Sigmoid colon (tissue), 4 donors: ENCODE results near the gene METAP2.

Experiments
- POLR2A ChIP-seq, 2 donors: fragments of 450-650 bp; IDR thresholded peaks; one replicate each; pipeline ENCODE4 v1.6.1; 2016; ENCODE audit warnings: antibody characterized with exemption in 2 of 2, mild to moderate bottlenecking in 2 of 2, moderate library complexity in 2 of 2
- POLR2AphosphoS5 ChIP-seq, 4 donors: sonication (generic); formaldehyde crosslinking; IDR thresholded peaks; one replicate each; pipeline ENCODE4 v1.6.1; 2017; ENCODE audit warnings: antibody characterized with exemption in 4 of 4
- TF ChIP-seq, protein P1 (sequence below), 4 experiments: fragments of 450-650 bp in 3 of 4; fragments of 200-600 bp in 1 of 4; IDR thresholded peaks; one replicate each; pipeline ENCODE4 v1.5.1; 2016 to 2019; ENCODE audit warnings: antibody characterized with exemption in 4 of 4, mild to moderate bottlenecking in 3 of 4, moderate library complexity in 2 of 4

DNA sequence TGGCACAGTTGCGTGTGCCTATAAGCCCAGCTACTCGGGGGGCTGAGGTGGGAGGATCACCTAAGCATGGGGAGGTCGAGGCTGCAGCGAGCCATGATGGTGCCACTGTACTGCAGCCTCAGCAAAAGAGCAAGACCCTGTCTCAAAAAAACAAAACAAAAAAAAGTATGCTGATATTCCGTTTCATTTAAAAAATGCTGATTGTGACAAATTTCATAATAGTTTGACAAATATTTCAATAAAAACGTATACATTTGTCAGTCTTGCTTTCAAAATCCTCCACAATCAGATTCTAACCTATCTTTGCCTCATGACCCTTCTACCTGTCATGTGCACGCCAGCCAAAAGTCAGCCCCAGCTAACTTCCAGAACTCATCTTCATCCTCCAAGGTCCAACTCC, 67.5 kb downstream of the METAP2 start:
- TF ChIP-seq, protein P1, sequence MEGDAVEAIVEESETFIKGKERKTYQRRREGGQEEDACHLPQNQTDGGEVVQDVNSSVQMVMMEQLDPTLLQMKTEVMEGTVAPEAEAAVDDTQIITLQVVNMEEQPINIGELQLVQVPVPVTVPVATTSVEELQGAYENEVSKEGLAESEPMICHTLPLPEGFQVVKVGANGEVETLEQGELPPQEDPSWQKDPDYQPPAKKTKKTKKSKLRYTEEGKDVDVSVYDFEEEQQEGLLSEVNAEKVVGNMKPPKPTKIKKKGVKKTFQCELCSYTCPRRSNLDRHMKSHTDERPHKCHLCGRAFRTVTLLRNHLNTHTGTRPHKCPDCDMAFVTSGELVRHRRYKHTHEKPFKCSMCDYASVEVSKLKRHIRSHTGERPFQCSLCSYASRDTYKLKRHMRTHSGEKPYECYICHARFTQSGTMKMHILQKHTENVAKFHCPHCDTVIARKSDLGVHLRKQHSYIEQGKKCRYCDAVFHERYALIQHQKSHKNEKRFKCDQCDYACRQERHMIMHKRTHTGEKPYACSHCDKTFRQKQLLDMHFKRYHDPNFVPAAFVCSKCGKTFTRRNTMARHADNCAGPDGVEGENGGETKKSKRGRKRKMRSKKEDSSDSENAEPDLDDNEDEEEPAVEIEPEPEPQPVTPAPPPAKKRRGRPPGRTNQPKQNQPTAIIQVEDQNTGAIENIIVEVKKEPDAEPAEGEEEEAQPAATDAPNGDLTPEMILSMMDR (IDR thresholded peaks at IDR 0.05): no peak
- TF ChIP-seq POLR2AphosphoS5 (IDR thresholded peaks at IDR 0.05) (no peak), POLR2A (IDR thresholded peaks at IDR 0.05) (no peak)
